ENCODE results near the gene LRMDA.

GRCh38 chr10:75672842-75673241 is 241.4 kb downstream of the LRMDA start:
- TF ChIP-seq CTCF (IDR thresholded peaks at IDR 0.05) (no peak), POLR2AphosphoS5 (IDR thresholded peaks at IDR 0.05) (no peak)

All from transverse colon (tissue), 4 donors.